Immature natural killer cell (primary cell): ENCODE measurements around the gene GPR34. TPM values are rescaled to one million over a fixed set of nuclear protein-coding genes. Genes with fewer than 3 reads are reported as not detected.
A peak's percentile ranks its signal among the peaks of the same experiment; 100 is the strongest.
"Not testable (repeated sequence)": the region's sequence is repeated elsewhere in the genome, so short reads cannot be mapped to it uniquely, and the experiment has no call there.

Experiments
- DNase-seq, 3 donors: peaks; one replicate each; pipeline ENCODE4 v3.0.0; 2022; ENCODE audit warnings: mixed read lengths in 1 of 3
- H3K27ac Mint-ChIP-seq, 6 donors: one replicate each; pipeline ENCODE4 v1.8.0; 2020; ENCODE audit warnings: mixed read lengths in 6 of 6, mild to moderate bottlenecking in 5 of 6, inconsistent platforms in 4 of 6, moderate library complexity in 3 of 6
- H3K27me3 Mint-ChIP-seq, 3 donors: one replicate each; pipeline ENCODE4 v1.8.0; 2020 to 2021; ENCODE audit warnings: low read depth in 3 of 3, mild to moderate bottlenecking in 3 of 3, mixed read lengths in 3 of 3, moderate library complexity in 3 of 3, inconsistent platforms in 1 of 3
- H3K36me3 Mint-ChIP-seq, 3 donors: one replicate each; pipeline ENCODE4 v1.8.0; 2020; ENCODE audit warnings: mixed read lengths in 3 of 3, inconsistent platforms in 2 of 3, mild to moderate bottlenecking in 2 of 3
- H3K4me1 Mint-ChIP-seq, 2 donors: one replicate each; pipeline ENCODE4 v1.8.0; 2020; ENCODE audit warnings: inconsistent platforms in 2 of 2, mild to moderate bottlenecking in 2 of 2, mixed read lengths in 2 of 2, moderate library complexity in 1 of 2
- H3K4me3 Mint-ChIP-seq, 5 donors: one replicate each; pipeline ENCODE4 v1.8.0; 2020; ENCODE audit warnings: mild to moderate bottlenecking in 5 of 5, mixed read lengths in 5 of 5, inconsistent platforms in 3 of 5, moderate library complexity in 3 of 5
- H3K9me3 Mint-ChIP-seq, 6 donors: one replicate each; pipeline ENCODE4 v1.8.0; 2020; ENCODE audit warnings: mild to moderate bottlenecking in 6 of 6, mixed read lengths in 6 of 6, inconsistent platforms in 4 of 6, moderate library complexity in 3 of 6
- polyA plus RNA-seq, 3 donors: library from polyadenylated mRNA; unstranded; fragments of 300-500 nt; fragmentation: Illumina TruSeq; gene quantifications; one replicate each; pipeline ENCODE4 v1.2.3, GENCODE V29; 2021

GPR34 gene
- polyA plus RNA-seq, 3 donors from 2014 or later = 2.8 to 2.9 TPM; not detected in 1

DNA sequence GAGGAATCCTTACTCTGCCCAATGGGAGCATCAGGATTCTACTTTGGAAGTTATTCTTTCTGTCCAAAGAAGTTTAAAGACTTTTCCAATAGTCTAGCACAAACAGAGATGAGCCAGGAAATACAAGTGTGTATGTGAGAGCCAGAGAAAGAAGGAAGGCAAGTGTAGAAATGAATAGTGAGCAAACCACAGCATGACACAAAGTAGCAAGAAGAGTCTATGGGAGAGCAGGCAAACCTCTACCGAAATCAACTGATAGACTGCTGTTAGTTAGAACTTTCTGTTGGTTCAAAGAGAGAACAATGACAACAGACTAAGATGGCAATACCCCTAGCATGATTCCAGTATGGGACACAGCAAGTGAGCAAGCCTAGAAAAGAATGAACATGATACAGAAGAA, 16.1 kb upstream of the GPR34 start:
- no peak for DNase-seq
- H3K4me1 Mint-ChIP-seq = peaks cover 0 to 7% of the 10 kb centered on the region in 2 donors
- no peak overlapping the region for H3K4me3 Mint-ChIP-seq
- H3K36me3 Mint-ChIP-seq = peaks cover 0 to 15% (median 3%) of the 10 kb centered on the region in 3 donors
- peaks cover 1 to 13% (median 1%) of the 10 kb centered on the region in 3 donors for H3K27me3 Mint-ChIP-seq
- no peak overlapping the region for H3K27ac Mint-ChIP-seq
- H3K9me3 Mint-ChIP-seq = peaks cover 0 to 2% (median 0%) of the 10 kb centered on the region in 6 donors

DNA sequence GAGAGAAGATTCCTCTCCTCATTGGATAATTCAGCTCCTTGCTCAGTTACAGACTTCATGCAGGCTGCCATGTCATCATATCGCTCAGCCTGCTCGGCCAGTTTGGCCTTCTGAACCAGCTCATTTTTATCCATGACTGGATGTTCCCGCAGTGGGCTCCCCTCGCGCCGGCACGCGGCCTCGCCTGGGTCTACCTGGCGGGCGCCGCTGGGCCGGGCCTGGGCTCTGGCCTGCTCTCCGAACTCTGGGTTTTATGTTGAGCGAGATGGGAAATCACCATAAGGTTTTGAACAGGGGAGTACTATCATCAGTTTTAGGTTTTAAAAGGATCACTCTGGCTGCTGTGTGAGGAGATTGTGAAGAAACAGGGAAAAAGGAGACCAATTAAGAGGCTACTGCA, 12.4 kb upstream of the GPR34 start:
- not testable (repeated sequence) for H3K27me3 Mint-ChIP-seq, DNase-seq, H3K4me3 Mint-ChIP-seq, H3K4me1 Mint-ChIP-seq, H3K9me3 Mint-ChIP-seq, H3K27ac Mint-ChIP-seq
- H3K36me3 Mint-ChIP-seq = peaks cover 0 to 13% (median 0%) of the 10 kb centered on the region in 3 donors

DNA sequence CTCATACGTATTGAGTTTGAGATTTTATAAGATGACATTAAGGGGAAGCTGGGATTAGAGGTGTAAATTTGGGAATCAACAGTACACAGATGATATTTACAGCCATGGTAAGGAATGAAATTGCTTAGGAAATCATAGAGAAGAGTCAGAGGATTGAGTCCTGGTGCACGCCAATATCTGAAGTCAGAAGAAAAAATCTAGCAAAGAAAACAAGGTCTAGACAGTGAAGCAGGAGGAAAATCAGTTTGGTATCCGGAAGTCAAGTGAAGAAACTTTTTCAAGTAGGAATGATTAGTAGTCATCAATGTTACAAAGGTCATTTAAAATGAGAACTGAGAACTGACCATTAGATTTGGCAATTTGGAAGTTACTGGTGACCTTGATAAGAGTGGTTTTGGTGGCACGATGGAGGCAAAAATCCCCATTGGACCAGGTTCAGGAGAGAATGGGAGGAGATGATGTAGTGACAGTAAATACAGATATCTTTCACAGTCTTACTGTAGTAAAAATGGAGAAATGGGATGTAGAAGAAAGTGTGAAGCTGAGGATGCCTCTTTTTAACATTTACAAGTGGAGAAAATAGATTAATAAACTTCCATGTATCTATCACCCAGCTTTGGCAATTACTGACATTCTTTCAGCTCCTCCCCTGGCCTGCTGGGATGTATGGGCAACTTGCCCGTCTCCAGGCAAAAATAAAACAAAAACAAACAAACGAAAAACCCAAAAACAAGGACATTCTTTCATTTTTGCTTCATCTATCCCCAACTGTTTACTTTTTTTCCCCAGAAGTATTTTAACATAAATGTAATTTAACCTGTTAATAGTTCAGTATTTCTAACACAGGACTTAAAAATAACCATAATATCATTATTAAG, 11.4 kb upstream of the GPR34 start:
- Mint-ChIP-seq H3K4me3 (no peak overlapping the region), H3K9me3 (peaks cover 0 to 2% (median 0%) of the 10 kb centered on the region in 6 donors), H3K4me1 (peaks cover 0 to 2% of the 10 kb centered on the region in 2 donors), H3K27me3 (peaks cover under 1 to 7% (median 1%) of the 10 kb centered on the region in 3 donors), H3K36me3 (peaks cover 0 to 13% (median 0%) of the 10 kb centered on the region in 3 donors), H3K27ac (no peak overlapping the region)
- DNase-seq = no peak

DNA sequence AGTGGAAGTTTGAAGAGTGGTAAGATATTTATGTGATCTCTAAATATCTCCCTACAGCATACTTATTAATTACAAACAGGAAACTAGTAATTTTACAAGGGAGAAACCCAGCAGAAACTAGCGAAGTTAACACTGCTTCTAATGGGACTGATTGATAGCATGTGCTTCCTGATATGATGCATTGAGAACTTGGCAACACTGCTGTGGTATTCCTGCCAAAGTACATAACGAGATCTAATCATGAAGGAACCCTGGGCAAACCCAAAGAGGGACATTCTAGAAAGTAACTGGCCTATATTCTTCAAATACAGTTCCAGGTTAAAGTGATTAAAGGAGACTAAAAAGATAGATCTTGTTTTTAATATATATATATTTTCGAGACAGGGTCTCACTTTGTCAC, 4.6 kb upstream of the GPR34 start:
- H3K27ac Mint-ChIP-seq = no peak overlapping the region
- no peaks in the 10 kb centered on the region for H3K36me3 Mint-ChIP-seq
- H3K4me1 Mint-ChIP-seq = peaks cover 3 to 38% of the 10 kb centered on the region in 2 donors
- peaks cover 0 to 7% (median 2%) of the 10 kb centered on the region in 3 donors for H3K27me3 Mint-ChIP-seq
- H3K9me3 Mint-ChIP-seq = no peaks in the 10 kb centered on the region
- H3K4me3 Mint-ChIP-seq = no peak overlapping the region
- DNase-seq = no peak

DNA sequence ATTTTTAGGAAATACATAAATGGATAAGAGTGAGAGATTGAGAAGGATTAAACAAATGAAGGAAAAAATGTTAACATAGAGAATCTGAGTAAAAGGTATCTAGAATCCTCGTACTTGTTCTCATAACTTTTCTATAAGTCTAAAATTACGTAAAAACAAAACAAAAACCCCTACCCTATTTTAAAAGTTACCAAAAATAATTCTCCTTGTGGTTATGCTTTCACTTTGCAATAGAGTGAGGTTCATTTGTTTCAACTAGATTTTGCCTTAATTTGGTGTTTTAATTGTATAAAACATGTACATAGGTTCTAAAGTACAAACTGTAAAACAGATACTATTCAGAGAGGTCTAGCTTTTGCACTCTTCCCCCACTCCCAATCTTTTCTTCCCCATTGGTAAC, 3.8 kb upstream of the GPR34 start:
- Mint-ChIP-seq H3K4me1 (peaks cover 3 to 38% of the 10 kb centered on the region in 2 donors), H3K27ac (no peak overlapping the region), H3K9me3 (no peaks in the 10 kb centered on the region), H3K4me3 (peak overlapping the region in 1 of 5 donors; percentile 35), H3K36me3 (no peaks in the 10 kb centered on the region), H3K27me3 (peaks cover 0 to 7% (median 2%) of the 10 kb centered on the region in 3 donors)
- DNase-seq = no peak

DNA sequence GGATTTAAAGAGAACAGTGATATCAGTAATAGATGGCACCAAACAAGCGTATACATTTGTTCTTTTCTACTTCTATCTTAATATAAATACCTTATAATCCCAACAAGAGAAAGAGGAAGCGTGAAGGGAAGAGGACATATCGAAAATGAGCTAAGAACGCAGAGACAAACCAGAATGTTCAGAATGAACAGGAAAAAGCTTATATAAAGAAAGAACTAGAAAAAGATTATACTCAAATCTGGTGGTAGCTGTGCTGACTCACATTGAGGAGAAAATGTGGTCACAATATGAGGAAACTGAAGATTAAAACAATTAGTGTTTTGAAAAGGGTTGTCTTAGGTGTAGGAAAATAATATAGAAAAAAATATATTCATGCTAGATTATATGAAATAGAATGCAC, 2.0 kb upstream of the GPR34 start:
- Mint-ChIP-seq H3K27ac (no peak overlapping the region), H3K9me3 (no peaks in the 10 kb centered on the region), H3K4me1 (peaks cover 5 to 38% of the 10 kb centered on the region in 2 donors), H3K36me3 (no peaks in the 10 kb centered on the region), H3K27me3 (peaks cover 0 to 7% (median 2%) of the 10 kb centered on the region in 3 donors), H3K4me3 (no peak overlapping the region)
- DNase-seq = no peak

DNA sequence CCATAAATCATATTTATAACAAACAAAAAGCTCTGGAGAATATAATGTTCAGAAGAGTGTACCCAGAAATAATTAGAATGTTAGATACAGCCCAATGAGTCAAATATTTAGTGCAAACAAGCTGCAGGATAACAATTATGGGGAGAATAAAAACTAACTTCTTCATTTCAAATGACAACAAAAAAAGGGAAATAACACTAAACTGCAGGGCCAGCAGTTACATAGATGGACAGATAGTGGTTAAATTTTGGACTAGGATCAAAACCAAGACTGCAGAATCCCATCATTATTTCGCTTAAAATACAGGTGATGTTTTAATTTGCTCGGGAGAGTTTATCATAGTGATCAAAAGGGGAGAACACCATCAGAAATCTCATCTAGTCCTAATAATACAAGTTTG, 617 bp upstream of the GPR34 start:
- Mint-ChIP-seq H3K27me3 (peaks cover 0 to 10% (median 3%) of the 10 kb centered on the region in 3 donors), H3K27ac (no peak overlapping the region), H3K4me1 (peaks cover 15 to 49% of the 10 kb centered on the region in 2 donors), H3K4me3 (peak overlapping the region in 1 of 5 donors; percentile 38), H3K36me3 (no peaks in the 10 kb centered on the region), H3K9me3 (no peaks in the 10 kb centered on the region)
- DNase-seq = no peak

DNA sequence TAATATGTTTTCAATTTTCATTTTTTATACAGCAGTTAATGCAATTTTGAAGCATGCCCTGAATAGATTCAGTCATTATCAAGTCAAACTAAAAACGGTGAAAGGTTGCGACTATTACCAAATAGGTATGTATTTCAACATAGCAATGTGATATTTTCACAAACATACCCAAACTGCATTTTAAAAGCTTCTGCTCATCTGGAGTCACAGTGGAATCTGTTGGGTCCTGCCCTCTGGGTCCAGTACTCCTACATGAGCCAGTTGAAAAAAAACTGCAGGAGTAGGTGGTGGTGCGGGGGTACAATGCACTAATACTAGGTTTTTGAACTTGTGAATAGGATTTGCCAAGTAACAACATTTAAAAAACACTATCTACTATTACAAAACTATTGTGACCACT, 938 bp downstream of the GPR34 start:
- Mint-ChIP-seq H3K9me3 (no peaks in the 10 kb centered on the region), H3K4me1 (peaks cover 24 to 64% of the 10 kb centered on the region in 2 donors), H3K36me3 (peaks cover 0 to 3% (median 0%) of the 10 kb centered on the region in 3 donors), H3K27ac (no peak overlapping the region), H3K27me3 (peaks cover 1 to 12% (median 4%) of the 10 kb centered on the region in 3 donors), H3K4me3 (peak overlapping the region in 2 of 5 donors; percentile 26 to 51)
- DNase-seq = no peak

DNA sequence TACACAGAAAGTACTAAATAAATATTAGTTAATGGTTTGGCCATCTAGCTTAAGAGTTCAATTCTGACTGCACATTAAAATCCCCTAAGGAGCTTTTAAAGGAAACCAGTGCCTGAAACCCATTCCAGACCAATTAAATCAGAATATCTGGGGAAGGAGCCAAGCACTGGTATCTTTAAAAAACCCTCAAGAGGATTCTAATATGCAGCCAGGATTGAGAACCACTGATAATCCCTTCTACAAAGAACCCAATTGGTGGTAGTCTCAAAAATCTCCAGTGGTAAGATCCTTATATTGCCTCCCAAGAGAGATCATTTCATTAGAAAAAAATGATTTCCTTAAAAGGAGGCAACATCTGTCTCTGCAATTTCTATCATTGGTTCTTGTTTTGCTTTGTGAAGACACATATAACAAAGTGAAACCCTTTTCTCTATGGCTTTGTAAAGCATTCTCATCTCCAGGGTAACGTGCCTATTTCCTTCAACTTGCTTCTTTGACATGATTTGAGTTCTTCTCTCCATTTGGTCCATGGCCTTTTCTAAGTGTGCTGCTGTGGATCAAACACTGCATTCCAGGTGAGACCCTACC, 3.5 kb downstream of the GPR34 start:
- Mint-ChIP-seq H3K36me3 (peaks cover 0 to 3% (median 0%) of the 10 kb centered on the region in 3 donors), H3K9me3 (no peaks in the 10 kb centered on the region), H3K27ac (peak overlapping the region in 3 of 6 donors; percentile 12 to 80 (median 46)), H3K27me3 (peaks cover 1 to 11% (median 4%) of the 10 kb centered on the region in 3 donors), H3K4me1 (peaks cover 34 to 54% of the 10 kb centered on the region in 2 donors), H3K4me3 (peak overlapping the region in 2 of 5 donors; percentile 1 to 55)
- no peak for DNase-seq

DNA sequence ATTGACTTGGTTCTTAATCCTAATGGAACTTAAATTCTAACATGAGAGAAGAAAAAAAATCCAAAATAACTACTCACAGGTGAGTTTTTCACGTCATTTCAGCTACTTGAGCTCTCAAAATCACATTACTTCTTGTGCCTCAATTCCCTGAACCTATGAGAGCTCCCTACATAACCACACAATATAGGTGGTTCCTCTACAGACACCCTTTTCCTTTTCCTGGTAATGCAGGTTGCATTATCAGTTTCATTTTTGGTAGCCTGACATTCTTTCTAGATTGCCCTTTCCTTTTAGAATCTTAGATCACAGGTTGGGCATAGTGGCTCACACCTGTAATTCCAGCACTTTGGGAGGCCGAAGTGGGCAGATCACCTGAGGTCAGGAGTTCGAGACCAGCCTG, 4.3 kb downstream of the GPR34 start:
- H3K4me1 Mint-ChIP-seq = peaks cover 34 to 50% of the 10 kb centered on the region in 2 donors
- peak overlapping the region in 2 of 6 donors; percentile 12 to 31 for H3K27ac Mint-ChIP-seq
- H3K4me3 Mint-ChIP-seq = peak overlapping the region; percentile 19 to 48 (median 40)
- H3K9me3 Mint-ChIP-seq = no peaks in the 10 kb centered on the region
- H3K27me3 Mint-ChIP-seq = peaks cover 1 to 11% (median 4%) of the 10 kb centered on the region in 3 donors
- H3K36me3 Mint-ChIP-seq = peaks cover 0 to 3% (median 0%) of the 10 kb centered on the region in 3 donors
- no peak for DNase-seq

DNA sequence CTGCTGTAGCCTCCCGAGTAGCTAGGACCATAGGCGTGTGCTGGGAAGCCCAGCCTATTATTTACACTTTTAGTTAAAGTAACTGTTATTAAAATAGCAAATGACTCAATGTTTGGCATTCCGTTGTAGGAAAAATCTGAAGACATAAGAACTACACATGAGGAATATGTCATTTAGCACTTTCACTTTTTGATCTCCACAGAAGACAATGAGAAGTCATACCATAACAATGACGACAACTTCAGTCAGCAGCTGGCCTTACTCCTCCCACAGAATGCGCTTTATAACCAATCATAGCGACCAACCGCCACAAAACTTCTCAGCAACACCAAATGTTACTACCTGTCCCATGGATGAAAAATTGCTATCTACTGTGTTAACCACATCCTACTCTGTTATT, 6.7 kb downstream of the GPR34 start:
- H3K27ac Mint-ChIP-seq = peak overlapping the region in 1 of 6 donors; percentile 42
- peaks cover 1 to 8% (median 4%) of the 10 kb centered on the region in 3 donors for H3K27me3 Mint-ChIP-seq
- H3K4me3 Mint-ChIP-seq = peak overlapping the region in 2 of 5 donors; percentile 3 to 56
- peaks cover 31 to 39% of the 10 kb centered on the region in 2 donors for H3K4me1 Mint-ChIP-seq
- peaks cover 0 to 3% (median 0%) of the 10 kb centered on the region in 3 donors for H3K36me3 Mint-ChIP-seq
- DNase-seq = peak; percentile 30 to 53 (median 38)
- no peaks in the 10 kb centered on the region for H3K9me3 Mint-ChIP-seq

DNA sequence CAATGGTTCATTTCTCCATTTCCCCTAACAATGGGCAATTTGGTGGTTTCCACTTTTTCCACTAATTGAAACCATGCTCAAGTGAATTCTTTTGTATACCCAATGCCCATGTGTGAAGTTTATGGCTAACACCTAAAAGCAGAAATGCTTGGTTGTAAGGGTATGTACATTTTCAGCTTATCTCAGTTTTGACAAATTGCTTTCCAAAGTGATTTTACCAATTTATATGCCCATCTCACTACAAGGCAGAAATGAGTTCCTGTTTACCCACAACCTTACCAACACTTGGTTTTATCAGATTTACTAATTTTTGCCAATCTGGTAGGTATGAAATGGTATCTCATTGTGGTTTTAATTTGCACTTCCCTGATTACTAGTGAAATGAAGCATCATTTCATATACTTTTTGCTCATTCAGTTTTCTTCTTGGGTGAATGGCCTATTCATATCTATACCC, 14.8 kb downstream of the GPR34 start:
- no peaks in the 10 kb centered on the region for H3K9me3 Mint-ChIP-seq
- peak overlapping the region; percentile 6 to 57 (median 20) for H3K4me3 Mint-ChIP-seq
- H3K27me3 Mint-ChIP-seq = peaks cover 0 to 12% (median 8%) of the 10 kb centered on the region in 3 donors
- peaks cover 38 to 44% of the 10 kb centered on the region in 2 donors for H3K4me1 Mint-ChIP-seq
- peak overlapping the region in 4 of 6 donors; percentile 4 to 61 (median 26) for H3K27ac Mint-ChIP-seq
- peak; percentile 35 to 48 (median 39) for DNase-seq
- peaks cover 0 to 3% (median 0%) of the 10 kb centered on the region in 3 donors for H3K36me3 Mint-ChIP-seq

DNA sequence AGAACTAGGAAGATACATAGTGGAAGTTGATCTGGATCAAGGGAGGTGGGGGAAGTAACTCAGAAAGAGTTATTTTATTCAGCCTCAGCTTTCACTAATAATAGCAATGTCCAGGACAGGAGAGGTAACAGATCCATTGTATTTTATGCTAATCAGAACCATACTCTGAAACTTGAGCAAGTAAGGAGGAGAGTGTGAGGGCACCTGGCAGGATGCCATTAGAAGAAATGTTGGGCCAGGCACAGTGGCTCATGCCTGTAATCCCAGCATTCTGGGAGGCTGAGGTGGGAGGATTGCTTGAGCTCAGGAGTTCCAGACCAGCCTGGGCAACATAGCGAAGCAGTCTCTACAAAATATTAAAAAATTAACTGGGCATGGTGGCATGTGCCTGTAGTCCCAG, 16.3 kb downstream of the GPR34 start:
- peaks cover 45 to 55% of the 10 kb centered on the region in 2 donors for H3K4me1 Mint-ChIP-seq
- H3K27ac Mint-ChIP-seq = peak overlapping the region in 2 of 6 donors; percentile 10 to 59
- peak overlapping the region in 2 of 5 donors; percentile 3 to 33 for H3K4me3 Mint-ChIP-seq
- H3K9me3 Mint-ChIP-seq = no peaks in the 10 kb centered on the region
- H3K36me3 Mint-ChIP-seq = peaks cover 0 to 3% (median 0%) of the 10 kb centered on the region in 3 donors
- no peak for DNase-seq
- H3K27me3 Mint-ChIP-seq = peaks cover 0 to 12% (median 12%) of the 10 kb centered on the region in 3 donors
